HepG2 (cell line): ENCODE measurements around the gene LSM11. TPM values are rescaled to one million over a fixed set of nuclear protein-coding genes. Genes with fewer than 3 reads are reported as not detected.

ENCODE experiments used
- ARNT ChIP-seq: fragments of 450-650 bp; IDR thresholded peaks from 2 replicates; pipeline ENCODE4 v1.6.1; 2017
- LCORL ChIP-seq, 2 experiments: fragments of 450-650 bp in 1 of 2; sonication (generic) in 1 of 2; formaldehyde crosslinking in 1 of 2; IDR thresholded peaks; 2 replicates each; pipeline versions ENCODE4 v1.5.0 to v1.6.1; 2017 to 2020; ENCODE audit warnings: antibody characterized with exemption in 1 of 2, missing genetic modification reagents in 1 of 2
- MATR3 ChIP-seq: sonication (generic); formaldehyde crosslinking; IDR thresholded peaks from 2 replicates; pipeline ENCODE4 v1.4.0; 2020; ENCODE audit warnings: missing genetic modification reagents
- NCOA5 ChIP-seq: sonication (generic); formaldehyde crosslinking; IDR thresholded peaks from 2 replicates; pipeline ENCODE4 v1.4.0; 2020; ENCODE audit warnings: missing genetic modification reagents
- PCBP1 ChIP-seq: fragments of 200-400 bp; formaldehyde crosslinking; IDR thresholded peaks from 2 replicates; pipeline ENCODE4 v1.6.1; 2017; ENCODE audit warnings: mild to moderate bottlenecking, low read depth, low read length, borderline replicate concordance
- SETDB1 ChIP-seq: sonication (generic); formaldehyde crosslinking; IDR thresholded peaks from 2 replicates; pipeline ENCODE4 v1.5.1; 2020; ENCODE audit warnings: missing genetic modification reagents, mild to moderate bottlenecking, borderline replicate concordance
- ZNF563 ChIP-seq: sonication (generic); formaldehyde crosslinking; IDR thresholded peaks from 2 replicates; pipeline ENCODE4 v1.8.0; 2022; ENCODE audit warnings: mild to moderate bottlenecking, moderate library complexity, missing genetic modification reagents
- ZNF644 ChIP-seq: IDR thresholded peaks from 2 replicates; pipeline ENCODE4 v1.6.1; 2016; ENCODE audit warnings: low read depth
- ZNF782 ChIP-seq: sonication (generic); formaldehyde crosslinking; IDR thresholded peaks from 2 replicates; pipeline ENCODE4 v1.4.0; 2020; ENCODE audit warnings: missing genetic modification reagents, mild to moderate bottlenecking, borderline replicate concordance
- polyA plus RNA-seq, 8 experiments: library from polyadenylated mRNA; depleted of rRNA in 3 of 8; stranded (reverse) in 7 of 8; unstranded in 1 of 8; fragments of >200 nt; fragmentation: Illumina TruSeq in 4 of 8; extraction: Trizol in 4 of 8; gene quantifications; 2 replicates each; pipeline versions ENCODE4 v1.2.1 to v1.2.3, GENCODE V29; 2011 to 2016; ENCODE audit warnings: low read depth in 4 of 8, missing spikeins in 1 of 8, mixed read lengths in 1 of 8; ENCODE audit not compliant: insufficient read depth in 1 of 8
- total RNA-seq, 5 experiments: library from RNA; depleted of rRNA; stranded (reverse); fragments of >200 nt; fragmentation: Illumina TruSeq; extraction: Trizol; gene quantifications; 2 replicates each; pipeline ENCODE4 v1.2.3, GENCODE V29; 2016; ENCODE audit warnings: low read depth in 1 of 5
- TF ChIP-seq, protein P1 (sequence below), 2 experiments: sonication (generic) in 1 of 2; formaldehyde crosslinking in 1 of 2; IDR thresholded peaks; 2 replicates each; pipeline versions ENCODE4 v1.5.1 to v1.6.1; 2011 to 2020; ENCODE audit warnings: borderline replicate concordance in 1 of 2, low read depth in 1 of 2, low read length in 1 of 2, mild to moderate bottlenecking in 1 of 2, missing genetic modification reagents in 1 of 2, moderate library complexity in 1 of 2
- TF ChIP-seq, protein P2 (sequence below): sonication (generic); formaldehyde crosslinking; IDR thresholded peaks from 2 replicates; pipeline ENCODE4 v1.8.0; 2022; ENCODE audit warnings: missing genetic modification reagents, mild to moderate bottlenecking, borderline replicate concordance
- TF ChIP-seq, protein P3 (sequence below): sonication (generic); formaldehyde crosslinking; IDR thresholded peaks from 2 replicates; pipeline ENCODE4 v1.9.0; 2021; ENCODE audit warnings: missing genetic modification reagents, borderline replicate concordance
- TF ChIP-seq, protein P4 (sequence below): fragments of 450-650 bp; IDR thresholded peaks from 2 replicates; pipeline ENCODE4 v1.6.1; 2016
- TF ChIP-seq, protein P5 (sequence below): sonication (generic); formaldehyde crosslinking; IDR thresholded peaks from 2 replicates; pipeline ENCODE4 v1.8.1; 2022; ENCODE audit warnings: low read depth, mild to moderate bottlenecking, missing genetic modification reagents
- TF ChIP-seq, protein P6 (sequence below): sonication (generic); formaldehyde crosslinking; IDR thresholded peaks from 2 replicates; pipeline ENCODE4 v1.4.0; 2020; ENCODE audit warnings: low read depth, mild to moderate bottlenecking, missing genetic modification reagents

Gene LSM11
- total and polyA plus RNA-seq, 2 of the 13 experiments (the other 11 are each of a cell fraction or from before 2014, with no cell fraction given), result 4.5 to 7.2 TPM

DNA sequence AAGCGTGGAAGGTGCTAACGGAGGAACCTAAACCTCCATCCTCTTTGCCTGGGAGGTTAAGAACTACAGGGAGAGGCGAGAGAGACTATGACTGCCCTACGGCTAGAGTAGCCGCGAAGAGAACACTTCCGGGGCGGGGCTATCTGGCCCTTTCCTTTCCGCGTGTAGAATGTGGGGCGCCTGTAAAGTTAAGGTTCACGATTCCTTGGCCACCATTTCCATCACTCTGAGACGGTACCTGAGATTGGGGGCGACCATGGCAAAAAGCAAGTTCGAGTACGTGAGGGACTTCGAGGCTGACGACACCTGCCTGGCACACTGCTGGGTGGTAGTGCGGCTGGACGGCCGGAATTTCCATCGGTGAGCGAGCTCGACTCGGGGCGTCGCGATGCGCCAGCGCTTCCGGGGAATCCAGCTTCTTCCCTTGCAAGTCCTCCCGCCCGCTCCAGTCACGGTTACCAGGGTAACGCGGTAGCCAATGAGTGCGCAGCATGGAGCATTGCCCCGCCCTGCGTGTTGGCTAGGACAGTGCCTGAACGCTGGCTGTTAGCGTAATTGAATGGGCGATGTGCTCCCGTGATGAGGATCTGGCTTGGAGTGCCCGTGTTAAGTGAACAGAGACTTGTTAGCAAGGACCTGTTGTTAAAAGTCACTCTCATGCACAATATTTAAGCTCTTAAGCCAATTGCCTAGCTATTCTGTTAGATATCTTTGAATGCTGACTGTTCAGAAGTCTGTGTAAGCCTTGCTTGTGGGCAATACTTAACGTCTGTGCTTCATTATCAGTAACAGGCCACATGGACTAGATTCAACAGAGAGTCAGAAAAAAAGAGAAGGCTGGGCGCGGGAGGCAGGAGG is 12.0 kb upstream of the LSM11 start, which contains the start of gene THG1L (continued):
- TF ChIP-seq ZNF782 (CRISPR knock-in tag) (no peak), ZNF563 (CRISPR knock-in tag) (peak; percentile 75; the same call in 1 of the 2 replicates), LCORL (IDR thresholded peaks at IDR 0.05) (no peak), LCORL (CRISPR knock-in tag; IDR thresholded peaks at IDR 0.05) (no peak), NCOA5 (CRISPR knock-in tag) (no peak), SETDB1 (CRISPR knock-in tag) (no peak), ZNF644 (no peak), ARNT (no peak), PCBP1 (no peak), MATR3 (CRISPR knock-in tag) (no peak)
- TF ChIP-seq, protein P1, sequence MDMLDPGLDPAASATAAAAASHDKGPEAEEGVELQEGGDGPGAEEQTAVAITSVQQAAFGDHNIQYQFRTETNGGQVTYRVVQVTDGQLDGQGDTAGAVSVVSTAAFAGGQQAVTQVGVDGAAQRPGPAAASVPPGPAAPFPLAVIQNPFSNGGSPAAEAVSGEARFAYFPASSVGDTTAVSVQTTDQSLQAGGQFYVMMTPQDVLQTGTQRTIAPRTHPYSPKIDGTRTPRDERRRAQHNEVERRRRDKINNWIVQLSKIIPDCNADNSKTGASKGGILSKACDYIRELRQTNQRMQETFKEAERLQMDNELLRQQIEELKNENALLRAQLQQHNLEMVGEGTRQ (IDR thresholded peaks at IDR 0.05; ENCODE audit: low read depth, low read length), result no peak
- TF ChIP-seq, protein P1 (CRISPR knock-in tag; IDR thresholded peaks at IDR 0.05; ENCODE audit: borderline replicate concordance), result no peak
- TF ChIP-seq, protein P2, sequence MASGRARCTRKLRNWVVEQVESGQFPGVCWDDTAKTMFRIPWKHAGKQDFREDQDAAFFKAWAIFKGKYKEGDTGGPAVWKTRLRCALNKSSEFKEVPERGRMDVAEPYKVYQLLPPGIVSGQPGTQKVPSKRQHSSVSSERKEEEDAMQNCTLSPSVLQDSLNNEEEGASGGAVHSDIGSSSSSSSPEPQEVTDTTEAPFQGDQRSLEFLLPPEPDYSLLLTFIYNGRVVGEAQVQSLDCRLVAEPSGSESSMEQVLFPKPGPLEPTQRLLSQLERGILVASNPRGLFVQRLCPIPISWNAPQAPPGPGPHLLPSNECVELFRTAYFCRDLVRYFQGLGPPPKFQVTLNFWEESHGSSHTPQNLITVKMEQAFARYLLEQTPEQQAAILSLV (CRISPR knock-in tag), result peak; percentile 68
- TF ChIP-seq, protein P3, sequence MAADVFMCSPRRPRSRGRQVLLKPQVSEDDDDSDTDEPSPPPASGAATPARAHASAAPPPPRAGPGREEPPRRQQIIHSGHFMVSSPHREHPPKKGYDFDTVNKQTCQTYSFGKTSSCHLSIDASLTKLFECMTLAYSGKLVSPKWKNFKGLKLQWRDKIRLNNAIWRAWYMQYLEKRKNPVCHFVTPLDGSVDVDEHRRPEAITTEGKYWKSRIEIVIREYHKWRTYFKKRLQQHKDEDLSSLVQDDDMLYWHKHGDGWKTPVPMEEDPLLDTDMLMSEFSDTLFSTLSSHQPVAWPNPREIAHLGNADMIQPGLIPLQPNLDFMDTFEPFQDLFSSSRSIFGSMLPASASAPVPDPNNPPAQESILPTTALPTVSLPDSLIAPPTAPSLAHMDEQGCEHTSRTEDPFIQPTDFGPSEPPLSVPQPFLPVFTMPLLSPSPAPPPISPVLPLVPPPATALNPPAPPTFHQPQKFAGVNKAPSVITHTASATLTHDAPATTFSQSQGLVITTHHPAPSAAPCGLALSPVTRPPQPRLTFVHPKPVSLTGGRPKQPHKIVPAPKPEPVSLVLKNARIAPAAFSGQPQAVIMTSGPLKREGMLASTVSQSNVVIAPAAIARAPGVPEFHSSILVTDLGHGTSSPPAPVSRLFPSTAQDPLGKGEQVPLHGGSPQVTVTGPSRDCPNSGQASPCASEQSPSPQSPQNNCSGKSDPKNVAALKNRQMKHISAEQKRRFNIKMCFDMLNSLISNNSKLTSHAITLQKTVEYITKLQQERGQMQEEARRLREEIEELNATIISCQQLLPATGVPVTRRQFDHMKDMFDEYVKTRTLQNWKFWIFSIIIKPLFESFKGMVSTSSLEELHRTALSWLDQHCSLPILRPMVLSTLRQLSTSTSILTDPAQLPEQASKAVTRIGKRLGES, result peak; percentile 39; the same call in 1 of the 2 replicates
- TF ChIP-seq, protein P4, sequence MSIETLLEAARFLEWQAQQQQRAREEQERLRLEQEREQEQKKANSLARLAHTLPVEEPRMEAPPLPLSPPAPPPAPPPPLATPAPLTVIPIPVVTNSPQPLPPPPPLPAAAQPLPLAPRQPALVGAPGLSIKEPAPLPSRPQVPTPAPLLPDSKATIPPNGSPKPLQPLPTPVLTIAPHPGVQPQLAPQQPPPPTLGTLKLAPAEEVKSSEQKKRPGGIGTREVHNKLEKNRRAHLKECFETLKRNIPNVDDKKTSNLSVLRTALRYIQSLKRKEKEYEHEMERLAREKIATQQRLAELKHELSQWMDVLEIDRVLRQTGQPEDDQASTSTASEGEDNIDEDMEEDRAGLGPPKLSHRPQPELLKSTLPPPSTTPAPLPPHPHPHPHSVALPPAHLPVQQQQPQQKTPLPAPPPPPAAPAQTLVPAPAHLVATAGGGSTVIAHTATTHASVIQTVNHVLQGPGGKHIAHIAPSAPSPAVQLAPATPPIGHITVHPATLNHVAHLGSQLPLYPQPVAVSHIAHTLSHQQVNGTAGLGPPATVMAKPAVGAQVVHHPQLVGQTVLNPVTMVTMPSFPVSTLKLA, result 0 out of 2 replicates have a peak, but pooled peaks have one; percentile 4
- TF ChIP-seq, protein P5, sequence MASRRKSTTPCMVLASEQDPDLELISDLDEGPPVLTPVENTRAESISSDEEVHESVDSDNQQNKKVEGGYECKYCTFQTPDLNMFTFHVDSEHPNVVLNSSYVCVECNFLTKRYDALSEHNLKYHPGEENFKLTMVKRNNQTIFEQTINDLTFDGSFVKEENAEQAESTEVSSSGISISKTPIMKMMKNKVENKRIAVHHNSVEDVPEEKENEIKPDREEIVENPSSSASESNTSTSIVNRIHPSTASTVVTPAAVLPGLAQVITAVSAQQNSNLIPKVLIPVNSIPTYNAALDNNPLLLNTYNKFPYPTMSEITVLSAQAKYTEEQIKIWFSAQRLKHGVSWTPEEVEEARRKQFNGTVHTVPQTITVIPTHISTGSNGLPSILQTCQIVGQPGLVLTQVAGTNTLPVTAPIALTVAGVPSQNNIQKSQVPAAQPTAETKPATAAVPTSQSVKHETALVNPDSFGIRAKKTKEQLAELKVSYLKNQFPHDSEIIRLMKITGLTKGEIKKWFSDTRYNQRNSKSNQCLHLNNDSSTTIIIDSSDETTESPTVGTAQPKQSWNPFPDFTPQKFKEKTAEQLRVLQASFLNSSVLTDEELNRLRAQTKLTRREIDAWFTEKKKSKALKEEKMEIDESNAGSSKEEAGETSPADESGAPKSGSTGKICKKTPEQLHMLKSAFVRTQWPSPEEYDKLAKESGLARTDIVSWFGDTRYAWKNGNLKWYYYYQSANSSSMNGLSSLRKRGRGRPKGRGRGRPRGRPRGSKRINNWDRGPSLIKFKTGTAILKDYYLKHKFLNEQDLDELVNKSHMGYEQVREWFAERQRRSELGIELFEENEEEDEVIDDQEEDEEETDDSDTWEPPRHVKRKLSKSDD (CRISPR knock-in tag), result peak; percentile 74; the same call in 1 of the 2 replicates
- TF ChIP-seq, protein P6, sequence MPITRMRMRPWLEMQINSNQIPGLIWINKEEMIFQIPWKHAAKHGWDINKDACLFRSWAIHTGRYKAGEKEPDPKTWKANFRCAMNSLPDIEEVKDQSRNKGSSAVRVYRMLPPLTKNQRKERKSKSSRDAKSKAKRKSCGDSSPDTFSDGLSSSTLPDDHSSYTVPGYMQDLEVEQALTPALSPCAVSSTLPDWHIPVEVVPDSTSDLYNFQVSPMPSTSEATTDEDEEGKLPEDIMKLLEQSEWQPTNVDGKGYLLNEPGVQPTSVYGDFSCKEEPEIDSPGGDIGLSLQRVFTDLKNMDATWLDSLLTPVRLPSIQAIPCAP (CRISPR knock-in tag), result no peak
